T47D (cell line): ENCODE results near the gene CDK5R1.

Source experiments
- DNase-seq, 2 experiments: peaks; one replicate each; pipeline versions ENCODE4 v3.0.0 to v3.0.0-alpha.2; 2011 to 2012; ENCODE audit warnings: low read depth in 1 of 2, low spot score in 1 of 2
- JUND ChIP-seq: IDR thresholded peaks from 2 replicates; pipeline ENCODE4 v1.6.1; 2012; ENCODE audit warnings: low read depth
- in situ Hi-C: cut with HindIII; loops from 2 replicates; pipeline ENCODE4 v1.10.0; 2016; ENCODE audit warnings: low sequenced_read_pairs, low pct_unique_long_range_greater_than_20kb

Gene CDK5R1

GRCh38 chr17:32502710-32503109 lies 15.9 kb downstream of the CDK5R1 start:
- in situ Hi-C loops: no loop called here
- no peak for TF ChIP-seq JUND

GRCh38 chr17:32503251-32504165 lies 16.7 kb downstream of the CDK5R1 start:
- no peak for TF ChIP-seq JUND
- no peak for DNase-seq
- in situ Hi-C loops: no loop called here

More at GRCh38 chr17:32502710-32503109, 15.9 kb downstream of the CDK5R1 start:
- DNase-seq: no peak

DNA sequence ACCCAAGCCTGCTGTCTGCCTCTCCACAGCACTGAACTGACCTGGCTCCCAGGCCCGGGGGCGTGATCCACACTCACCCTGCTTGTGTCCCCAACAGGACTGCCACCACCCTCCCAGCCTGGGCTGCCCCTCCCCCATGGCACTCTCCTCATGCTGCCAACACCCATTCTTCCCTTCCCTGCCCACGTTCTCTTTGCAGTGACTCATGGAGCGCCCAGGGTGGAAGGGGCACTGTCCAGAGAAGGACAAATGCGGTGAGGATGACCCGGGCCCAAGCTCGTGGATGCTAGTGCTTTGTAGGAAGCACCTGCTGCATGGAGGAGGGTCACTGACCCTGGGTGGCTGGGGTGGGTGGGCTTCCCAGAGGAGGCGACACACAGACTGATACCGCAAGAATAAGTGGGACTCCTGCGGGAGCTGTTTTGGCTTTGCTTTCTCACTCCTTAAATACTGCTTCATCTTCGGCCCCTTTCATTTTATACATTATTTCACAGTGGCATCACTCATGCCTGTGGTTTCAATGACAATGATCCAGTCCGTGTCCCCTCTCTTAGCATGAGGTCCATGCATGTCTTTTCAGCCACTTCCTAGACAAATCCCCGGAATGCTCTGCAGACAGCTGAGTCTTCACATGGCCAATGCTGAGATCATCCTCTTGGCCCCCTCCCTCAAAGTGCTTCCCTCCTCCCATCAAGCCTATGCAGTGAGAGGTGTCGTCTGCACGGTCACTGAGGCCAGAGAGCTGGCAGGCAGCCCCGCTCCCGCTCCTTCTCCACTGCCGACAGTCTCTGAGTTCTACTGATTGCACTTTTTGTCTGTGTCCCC lies 17.6 kb downstream of the CDK5R1 start:
- in situ Hi-C loops: no loop called here
- DNase-seq: no peak

GRCh38 chr17:32508926-32509325 lies 22.1 kb downstream of the CDK5R1 start:
- in situ Hi-C loops: no loop called here
- DNase-seq: no peak

More for the DNA sequence above, 17.6 kb downstream of the CDK5R1 start:
- no peak for TF ChIP-seq JUND

GRCh38 chr17:32510466-32510865 lies 23.7 kb downstream of the CDK5R1 start:
- no peak for TF ChIP-seq JUND
- no peak for DNase-seq
- in situ Hi-C loops: no loop called here

More at GRCh38 chr17:32508926-32509325, 22.1 kb downstream of the CDK5R1 start:
- TF ChIP-seq JUND: no peak

GRCh38 chr17:32512328-32512727 lies 25.5 kb downstream of the CDK5R1 start:
- in situ Hi-C loops: no loop called here
- TF ChIP-seq JUND: no peak
- no peak for DNase-seq

- no peak for TF ChIP-seq JUND
- no peak for DNase-seq
These were observed 26.8 kb downstream of the CDK5R1 start for GRCh38 chr17:32513579-32513978.

GRCh38 chr17:32514606-32515005 lies 27.8 kb downstream of the CDK5R1 start:
- in situ Hi-C loops: no loop called here
- no peak for DNase-seq
- TF ChIP-seq JUND: no peak

More at GRCh38 chr17:32513579-32513978, 26.8 kb downstream of the CDK5R1 start:
- in situ Hi-C loops: no loop called here

- in situ Hi-C loops: no loop called here
- TF ChIP-seq JUND: no peak
- no peak for DNase-seq
These were observed 29.0 kb downstream of the CDK5R1 start for GRCh38 chr17:32515677-32516383.

GRCh38 chr17:32516450-32516849 lies 29.7 kb downstream of the CDK5R1 start:
- no peak for TF ChIP-seq JUND
- in situ Hi-C loops: no loop called here
- DNase-seq: no peak

DNA sequence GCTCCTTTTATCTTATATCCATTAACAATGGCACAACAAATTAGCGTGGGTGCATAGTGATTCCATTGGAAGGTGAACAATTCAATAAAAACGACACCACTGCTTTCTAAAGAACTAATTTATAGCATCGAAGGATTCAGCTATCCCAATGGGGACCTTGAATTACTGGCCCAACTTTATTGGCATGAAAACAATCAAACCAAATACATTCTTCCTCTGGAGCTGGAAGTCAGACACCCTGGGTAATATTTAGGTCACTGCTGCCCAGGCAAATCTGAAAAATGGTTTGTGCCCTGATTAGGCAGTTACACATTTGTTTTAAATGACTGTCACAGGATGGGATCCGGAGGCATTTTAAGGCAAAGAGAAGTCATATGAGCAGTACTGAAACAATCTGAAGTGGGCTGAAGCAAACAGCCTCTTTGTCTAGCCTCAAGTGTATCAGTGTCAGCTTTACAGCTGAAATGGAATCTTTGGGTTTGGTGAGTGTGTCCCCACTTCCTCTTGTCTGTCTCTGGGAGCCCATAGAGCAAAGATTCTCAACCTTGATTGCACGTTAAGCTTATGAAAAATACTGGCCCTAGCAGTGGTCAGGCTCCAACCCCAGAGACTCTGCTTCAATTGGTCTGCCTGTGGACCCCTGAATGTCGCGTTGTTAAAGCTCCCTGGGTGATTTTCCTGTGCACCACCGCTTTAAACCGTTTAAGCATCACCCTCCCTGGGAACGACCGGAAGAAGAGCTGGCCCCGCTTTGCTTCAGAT lies 30.3 kb downstream of the CDK5R1 start:
- no peak for TF ChIP-seq JUND
- DNase-seq: no peak
- in situ Hi-C loops: no loop called here

DNA sequence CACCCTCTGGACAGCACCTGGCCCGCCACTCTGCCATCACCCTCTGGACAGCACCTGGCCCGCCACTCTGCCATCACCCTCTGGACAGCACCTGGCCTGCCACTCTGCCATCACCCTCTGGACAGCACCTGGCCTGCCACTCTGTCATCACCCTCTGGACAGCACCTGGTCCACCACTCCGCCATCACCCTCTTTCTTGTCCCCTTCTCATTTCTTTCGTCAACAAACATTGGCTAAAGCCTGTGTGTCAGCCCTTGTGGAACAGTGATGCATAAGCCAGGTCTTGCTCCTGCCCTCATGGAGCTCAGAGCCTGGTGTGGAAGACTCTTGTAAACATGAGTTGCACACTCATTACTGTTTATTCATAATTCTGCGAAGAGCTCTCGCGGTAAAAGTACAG lies 31.2 kb downstream of the CDK5R1 start:
- no peak for DNase-seq
- in situ Hi-C loops: no loop called here
- TF ChIP-seq JUND: no peak
